H9 (cell line): Measurements from ENCODE around the gene PAX8. TPM values are rescaled to one million over a fixed set of nuclear protein-coding genes. Genes with fewer than 3 reads are reported as not detected.

Source experiments
- DNase-seq: peaks from one replicate; pipeline ENCODE4 v3.0.0-alpha.2; 2017
- H2AFZ ChIP-seq: one replicate; pipeline ENCODE4 v1.6.1; 2013; ENCODE audit warnings: mild to moderate bottlenecking, low read length, control low read depth, moderate library complexity
- H2AK5ac ChIP-seq: 2 replicates; pipeline ENCODE4 v1.6.1; 2013; ENCODE audit warnings: low read length, control low read depth, mixed read lengths; ENCODE audit not compliant: insufficient read length
- H2BK120ac ChIP-seq: one replicate; pipeline ENCODE4 v1.6.1; 2013; ENCODE audit warnings: low read depth, mild to moderate bottlenecking, low read length, control low read depth, inconsistent platforms; ENCODE audit not compliant: poor library complexity, severe bottlenecking
- H2BK12ac ChIP-seq: 2 replicates; pipeline ENCODE4 v1.6.1; 2013; ENCODE audit warnings: low read length, control low read depth, mixed read lengths, low read depth; ENCODE audit not compliant: insufficient read length
- H2BK15ac ChIP-seq: 2 replicates; pipeline ENCODE4 v1.6.1; 2013; ENCODE audit warnings: low read depth, low read length, control low read depth
- H2BK20ac ChIP-seq: one replicate; pipeline ENCODE4 v1.6.1; 2013; ENCODE audit warnings: low read depth, mild to moderate bottlenecking, low read length, control low read depth, inconsistent platforms; ENCODE audit not compliant: poor library complexity, severe bottlenecking
- H2BK5ac ChIP-seq: 2 replicates; pipeline ENCODE4 v1.6.1; 2013; ENCODE audit warnings: low read length, control low read depth, mixed read lengths; ENCODE audit not compliant: insufficient read length
- H3K14ac ChIP-seq: 2 replicates; pipeline ENCODE4 v1.6.1; 2013; ENCODE audit warnings: low read length, control low read depth; ENCODE audit not compliant: insufficient read depth
- H3K18ac ChIP-seq: 2 replicates; pipeline ENCODE4 v1.6.1; 2013; ENCODE audit warnings: low read depth, mild to moderate bottlenecking, mixed read lengths, low read length, control low read depth; ENCODE audit not compliant: insufficient read length
- H3K23ac ChIP-seq: 2 replicates; pipeline ENCODE4 v1.6.1; 2013; ENCODE audit warnings: low read length, control low read depth, mixed read lengths, low read depth; ENCODE audit not compliant: insufficient read length
- H3K23me2 ChIP-seq: 2 replicates; pipeline ENCODE4 v1.6.1; 2013; ENCODE audit warnings: low read depth, mild to moderate bottlenecking, mixed read lengths, low read length, control low read depth; ENCODE audit not compliant: insufficient read length, poor library complexity, severe bottlenecking
- H3K27ac ChIP-seq: 2 replicates; pipeline ENCODE4 v1.5.1; 2013; ENCODE audit warnings: low read length, control low read depth, mixed read lengths, low read depth; ENCODE audit not compliant: insufficient read length
- H3K27me3 ChIP-seq: 2 replicates; pipeline ENCODE4 v1.6.1; 2013; ENCODE audit warnings: low read length, control low read depth, inconsistent platforms; ENCODE audit not compliant: insufficient read depth
- H3K4ac ChIP-seq: 2 replicates; pipeline ENCODE4 v1.6.1; 2013; ENCODE audit warnings: low read depth, mild to moderate bottlenecking, control low read depth, inconsistent platforms, low read length, moderate library complexity
- H3K4me1 ChIP-seq: 2 replicates; pipeline ENCODE4 v1.6.1; 2013; ENCODE audit warnings: low read length, control low read depth, inconsistent platforms; ENCODE audit not compliant: insufficient read depth
- H3K4me2 ChIP-seq: 2 replicates; pipeline ENCODE4 v1.6.1; 2013; ENCODE audit warnings: low read length, control low read depth, mixed read lengths; ENCODE audit not compliant: insufficient read length, insufficient read depth
- H3K56ac ChIP-seq: 2 replicates; pipeline ENCODE4 v1.6.1; 2013; ENCODE audit warnings: low read depth, mild to moderate bottlenecking, mixed read lengths, low read length, control low read depth; ENCODE audit not compliant: insufficient read length
- H3K79me1 ChIP-seq: 2 replicates; pipeline ENCODE4 v1.6.1; 2013; ENCODE audit warnings: low read depth, mild to moderate bottlenecking, moderate library complexity, low read length, control low read depth, inconsistent platforms; ENCODE audit not compliant: insufficient read depth, poor library complexity, severe bottlenecking
- H3K79me2 ChIP-seq: 2 replicates; pipeline ENCODE4 v1.6.1; 2013; ENCODE audit warnings: low read length, control low read depth, inconsistent platforms; ENCODE audit not compliant: insufficient read depth
- H3K9ac ChIP-seq: 2 replicates; pipeline ENCODE4 v1.6.1; 2013; ENCODE audit warnings: low read length, control low read depth, mixed read lengths; ENCODE audit not compliant: insufficient read length; ENCODE audit errors: extremely low read depth
- H3K9me3 ChIP-seq: one replicate; pipeline ENCODE4 v1.6.1; 2013; ENCODE audit warnings: low read depth, low read length, inconsistent platforms; ENCODE audit not compliant: control insufficient read depth
- H3T11ph ChIP-seq: one replicate; pipeline ENCODE4 v1.6.1; 2013; ENCODE audit warnings: mild to moderate bottlenecking, low read length, control low read depth, inconsistent platforms
- H4K20me1 ChIP-seq: one replicate; pipeline ENCODE4 v1.6.1; 2013; ENCODE audit not compliant: control insufficient read depth, insufficient read length, insufficient read depth
- H4K5ac ChIP-seq: 2 replicates; pipeline ENCODE4 v1.6.1; 2013; ENCODE audit warnings: low read depth, mild to moderate bottlenecking, mixed read lengths, low read length, control low read depth; ENCODE audit not compliant: insufficient read length
- H4K8ac ChIP-seq: replicated peaks from 2 replicates; pipeline ENCODE4 v1.6.1; 2013; ENCODE audit warnings: low read length, control low read depth, mixed read lengths, low read depth; ENCODE audit not compliant: insufficient read length
- H4K91ac ChIP-seq: 2 replicates; pipeline ENCODE4 v1.6.1; 2013; ENCODE audit warnings: low read depth, mild to moderate bottlenecking, moderate library complexity, mixed read lengths, low read length, control low read depth; ENCODE audit not compliant: insufficient read length
- H3K27ac Mint-ChIP-seq, 3 experiments: 2 replicates in 2 of 3; 3 replicates in 1 of 3; pipeline ENCODE4 v1.8.0; 2020 to 2021; ENCODE audit warnings: mixed read lengths in 3 of 3, mild to moderate bottlenecking in 1 of 3, moderate library complexity in 1 of 3
- H3K27me3 Mint-ChIP-seq: 2 replicates; pipeline ENCODE4 v1.8.0; 2021; ENCODE audit warnings: low read depth, mild to moderate bottlenecking, moderate library complexity, mixed read lengths
- H3K36me3 Mint-ChIP-seq, 3 experiments: 2 replicates in 2 of 3; 3 replicates in 1 of 3; pipeline ENCODE4 v1.8.0; 2020 to 2021; ENCODE audit warnings: low read depth in 3 of 3, mixed read lengths in 3 of 3; ENCODE audit not compliant: insufficient read depth in 1 of 3
- H3K4me1 Mint-ChIP-seq, 2 experiments: 2 replicates each; pipeline ENCODE4 v1.8.0; 2020; ENCODE audit warnings: mixed read lengths in 2 of 2
- H3K4me3 Mint-ChIP-seq, 2 experiments: 2 replicates in 1 of 2; 3 replicates in 1 of 2; pipeline ENCODE4 v1.8.0; 2020 to 2021; ENCODE audit warnings: mild to moderate bottlenecking in 2 of 2, mixed read lengths in 2 of 2, moderate library complexity in 1 of 2
- H3K9me3 Mint-ChIP-seq, 2 experiments: 2 replicates in 1 of 2; 3 replicates in 1 of 2; pipeline ENCODE4 v1.8.0; 2020; ENCODE audit warnings: mild to moderate bottlenecking in 2 of 2, mixed read lengths in 2 of 2, moderate library complexity in 1 of 2
- CTCF ChIP-seq: fragments of 200-600 bp; sonication (generic); conservative IDR thresholded peaks from 3 replicates; pipeline ENCODE4 v1.8.0; 2021; ENCODE audit warnings: antibody characterized with exemption, mild to moderate bottlenecking
- WGBS: extraction: QIAGEN DNeasy Blood & Tissue Kit; methylation state at CpG from one replicate; pipeline ENCODE4 v1.1.7; 2013; ENCODE audit warnings: missing lambda C conversion rate, low lambda C conversion rate, mixed read lengths; ENCODE audit not compliant: insufficient read length; ENCODE audit errors: extremely low coverage; 5-methylcytosine and 5-hydroxymethylcytosine counted together
- total RNA-seq: library from RNA; stranded (reverse); gene quantifications from 2 replicates; pipeline ENCODE4 v1.2.1, GENCODE V29; 2021

The PAX8 gene
- total RNA-seq, 1 experiment from 2014 or later, result not detected

GRCh38 chr2:113278073-113278741, 514 bp downstream of the PAX8 start:
- H3K4me1 Mint-ChIP-seq, result peaks cover 2 to 36% of the 10 kb centered on the region in 2 experiments; a peak in 3 of 4 replicates
- H3K18ac ChIP-seq, result no peak overlapping the region
- peaks cover 72% of the 10 kb centered on the region for H3K27me3 ChIP-seq
- no peak overlapping the region for H4K8ac ChIP-seq
- peaks cover 20% of the 10 kb centered on the region for H3K23me2 ChIP-seq
- no peak overlapping the region for H4K91ac ChIP-seq
- TF ChIP-seq CTCF, result no peak
- no peaks in the 10 kb centered on the region; the same call in 1 of the 2 replicates for H3K79me2 ChIP-seq
- no peaks in the 10 kb centered on the region for H3K36me3 Mint-ChIP-seq
- H2AK5ac ChIP-seq, result no peak overlapping the region
- no peak overlapping the region for H4K5ac ChIP-seq
- H3K4ac ChIP-seq, result no peak overlapping the region
- H3K27ac Mint-ChIP-seq, result no peak overlapping the region
- H4K20me1 ChIP-seq, result no peaks in the 10 kb centered on the region
- H3K23ac ChIP-seq, result no peak overlapping the region
- peaks cover 0 to 3% of the 10 kb centered on the region in 2 experiments; a peak in 1 of 5 replicates for H3K9me3 Mint-ChIP-seq
- H3K27me3 Mint-ChIP-seq, result peaks cover 100% of the 10 kb centered on the region
- H3K9ac ChIP-seq, result no peak overlapping the region
- no peak overlapping the region for H2BK12ac ChIP-seq
- no peak overlapping the region for H2BK5ac ChIP-seq
- H3K56ac ChIP-seq, result no peak overlapping the region
- H2AFZ ChIP-seq, result no peak overlapping the region
- H3K27ac ChIP-seq, result no peak overlapping the region
- no peak overlapping the region for H2BK20ac ChIP-seq
- no peaks in the 10 kb centered on the region for H3K9me3 ChIP-seq
- no CpG with 5 or more reads among the region's 49 CpGs for WGBS
- no peak overlapping the region for H2BK15ac ChIP-seq
- peak overlapping the region; percentile 84 for H3K4me2 ChIP-seq
- no peak overlapping the region for H2BK120ac ChIP-seq
- H3K4me1 ChIP-seq, result peaks cover 2% of the 10 kb centered on the region; the same call in 1 of the 2 replicates
- DNase-seq, result peak; percentile 37
- H3K4me3 Mint-ChIP-seq, result peak overlapping the region; percentile 66 to 89; a peak in 4 of 5 replicates
- no peak overlapping the region for H3T11ph ChIP-seq
- no peak overlapping the region for H3K14ac ChIP-seq
- no peaks in the 10 kb centered on the region for H3K79me1 ChIP-seq
